CD14-positive monocyte (primary cell): ENCODE data around the gene MDN1. TPM values are rescaled to one million over a fixed set of nuclear protein-coding genes. Genes with fewer than 3 reads are reported as not detected.

Experiments used
- DNase-seq, 3 donors: peaks; one replicate each; pipeline ENCODE4 v3.0.0-alpha.2; 2011 to 2022
- H2AFZ ChIP-seq: 2 replicates; pipeline ENCODE4 v1.6.0; 2012; ENCODE audit warnings: mild to moderate bottlenecking, low read depth, low read length, inconsistent platforms; ENCODE audit not compliant: insufficient read depth, poor library complexity, severe bottlenecking
- H3K27ac ChIP-seq, 2 donors: 1 replicate in 1 of 2; 2 replicates in 1 of 2; pipeline ENCODE4 v1.5.1; 2012 to 2013; ENCODE audit warnings: low read length in 2 of 2, control low read depth in 1 of 2, inconsistent platforms in 1 of 2, low read depth in 1 of 2, mild to moderate bottlenecking in 1 of 2
- H3K27me3 ChIP-seq, 2 donors: one replicate each; pipeline versions ENCODE4 v1.6.0 to v1.6.1; 2011 to 2013; ENCODE audit warnings: low read length in 2 of 2; ENCODE audit not compliant: control insufficient read depth in 2 of 2, insufficient read depth in 2 of 2
- H3K36me3 ChIP-seq, 2 donors: replicated peaks in 1 of 2; 1 replicate in 1 of 2; 2 replicates in 1 of 2; pipeline versions ENCODE4 v1.5.1 to v1.6.1; 2012 to 2013; ENCODE audit warnings: low read length in 2 of 2, control low read depth in 1 of 2, inconsistent platforms in 1 of 2, mild to moderate bottlenecking in 1 of 2; ENCODE audit not compliant: insufficient read depth in 2 of 2, control insufficient read depth in 1 of 2
- H3K4me1 ChIP-seq, 2 donors: 1 replicate in 1 of 2; 2 replicates in 1 of 2; pipeline versions ENCODE4 v1.5.1 to v1.6.1; 2012 to 2013; ENCODE audit warnings: low read length in 2 of 2, control low read depth in 1 of 2, inconsistent platforms in 1 of 2, mild to moderate bottlenecking in 1 of 2, moderate library complexity in 1 of 2; ENCODE audit not compliant: insufficient read depth in 2 of 2, control insufficient read depth in 1 of 2
- H3K4me2 ChIP-seq: replicated peaks from 2 replicates; pipeline ENCODE3; 2012; ENCODE audit warnings: low read length, moderate library complexity, mild to moderate bottlenecking; ENCODE audit not compliant: poor library complexity, severe bottlenecking; ENCODE audit errors: extremely low read depth
- H3K4me3 ChIP-seq, 3 experiments: fragments of 200-600 bp in 1 of 3; sonication (generic) in 1 of 3; replicated peaks in 1 of 3; 1 replicate in 2 of 3; 2 replicates in 1 of 3; pipeline ENCODE4 v1.5.1; 2011 to 2013; ENCODE audit warnings: low read length in 3 of 3, mild to moderate bottlenecking in 3 of 3, control low read depth in 2 of 3, low read depth in 2 of 3, inconsistent platforms in 1 of 3, moderate library complexity in 1 of 3
- H3K79me2 ChIP-seq: 2 replicates; pipeline ENCODE4 v1.6.0; 2012; ENCODE audit warnings: mild to moderate bottlenecking, control low read depth, inconsistent platforms, low read length, moderate library complexity; ENCODE audit not compliant: insufficient read depth
- H3K9ac ChIP-seq: 2 replicates; pipeline ENCODE4 v1.6.0; 2017; ENCODE audit warnings: low read length, mild to moderate bottlenecking; ENCODE audit not compliant: insufficient read depth, poor library complexity, severe bottlenecking
- H3K9me3 ChIP-seq, 2 donors: replicated peaks in 1 of 2; 1 replicate in 1 of 2; 2 replicates in 1 of 2; pipeline versions ENCODE4 v1.5.1 to v1.6.1; 2012 to 2013; ENCODE audit warnings: low read length in 2 of 2, control low read depth in 1 of 2; ENCODE audit not compliant: control insufficient read depth in 1 of 2, insufficient read depth in 1 of 2
- H4K20me1 ChIP-seq: 2 replicates; pipeline ENCODE4 v1.6.0; 2012; ENCODE audit warnings: mild to moderate bottlenecking, low read length, control low read depth, moderate library complexity; ENCODE audit not compliant: insufficient read depth
- H3K27ac Mint-ChIP-seq, 7 donors: one replicate each; pipeline ENCODE4 v1.8.0; 2020; ENCODE audit warnings: mild to moderate bottlenecking in 7 of 7, mixed read lengths in 7 of 7, moderate library complexity in 6 of 7, inconsistent platforms in 2 of 7
- H3K27me3 Mint-ChIP-seq, 3 donors: one replicate each; pipeline ENCODE4 v1.8.0; 2021 to 2022; ENCODE audit warnings: low read depth in 3 of 3, mild to moderate bottlenecking in 3 of 3, mixed read lengths in 3 of 3, moderate library complexity in 3 of 3, inconsistent platforms in 1 of 3
- H3K36me3 Mint-ChIP-seq, 2 donors: one replicate each; pipeline ENCODE4 v1.8.0; 2020; ENCODE audit warnings: mixed read lengths in 2 of 2, inconsistent platforms in 1 of 2, mild to moderate bottlenecking in 1 of 2
- H3K4me1 Mint-ChIP-seq: one replicate; pipeline ENCODE4 v1.8.0; 2020; ENCODE audit warnings: mild to moderate bottlenecking, mixed read lengths
- H3K4me3 Mint-ChIP-seq, 2 donors: one replicate each; pipeline ENCODE4 v1.8.0; 2020; ENCODE audit warnings: mild to moderate bottlenecking in 2 of 2, mixed read lengths in 2 of 2, moderate library complexity in 1 of 2
- H3K9me3 Mint-ChIP-seq, 7 donors: one replicate each; pipeline ENCODE4 v1.8.0; 2020 to 2022; ENCODE audit warnings: mixed read lengths in 7 of 7, mild to moderate bottlenecking in 6 of 7, moderate library complexity in 6 of 7, inconsistent platforms in 2 of 7
- CTCF ChIP-seq: fragments of 200-600 bp; IDR thresholded peaks from one replicate; pipeline ENCODE4 v1.8.0; 2022; ENCODE audit warnings: antibody characterized with exemption, mild to moderate bottlenecking
- WGBS: methylation state at CpG from one replicate; pipeline ENCODE4 v1.1.5; 2013; ENCODE audit warnings: missing lambda C conversion rate; ENCODE audit not compliant: insufficient coverage; 5-methylcytosine and 5-hydroxymethylcytosine counted together
- intact Hi-C, 2 donors: fragments of 100-400 bp; cut with micrococcal nuclease; formaldehyde crosslinking; loops; one replicate each; pipeline versions ENCODE4 v1.15.0 to v1.15.1; 2023
- polyA plus RNA-seq, 3 donors: library from polyadenylated mRNA; depleted of rRNA in 1 of 3; unstranded in 2 of 3; stranded (reverse) in 1 of 3; fragments of 300-500 nt in 2 of 3; fragments of >200 nt in 1 of 3; fragmentation: Illumina TruSeq in 2 of 3; gene quantifications; 1 replicate in 2 of 3; 2 replicates in 1 of 3; pipeline ENCODE4 v1.2.3, GENCODE V29; 2012 to 2021

MDN1 gene
- polyA plus RNA-seq, 3 donors = 0.61 to 6.6 (median 1.8) TPM

GRCh38 chr6:89619567-89619966 lies 200.0 kb downstream of the MDN1 start:
- Mint-ChIP-seq H3K4me1 (no peaks in the 10 kb centered on the region), H3K36me3 (no peaks in the 10 kb centered on the region), H3K27me3 (peaks cover 0 to 5% (median 0%) of the 10 kb centered on the region in 3 donors), H3K27ac (no peak overlapping the region), H3K9me3 (peaks cover 0 to 2% (median 0%) of the 10 kb centered on the region in 7 donors), H3K4me3 (no peak overlapping the region)
- Histone ChIP-seq H3K9me3 (no peaks in the 10 kb centered on the region), H3K9ac (no peak overlapping the region), H3K4me2 (no peak overlapping the region), H4K20me1 (no peaks in the 10 kb centered on the region), H3K4me1 (no peaks in the 10 kb centered on the region), H3K36me3 (no peaks in the 10 kb centered on the region), H3K79me2 (no peaks in the 10 kb centered on the region), H3K4me3 (no peak overlapping the region), H2AFZ (no peak overlapping the region), H3K27me3 (no peaks in the 10 kb centered on the region), H3K27ac (no peak overlapping the region)
- intact Hi-C loops = no loop called here
- no peak for TF ChIP-seq CTCF
- DNase-seq = no peak
- WGBS = 83% methylated on average over 1 of the region's 6 CpGs

- no peaks in the 10 kb centered on the region for H4K20me1 ChIP-seq
- H3K9me3 Mint-ChIP-seq = peaks cover 0 to 4% (median 0%) of the 10 kb centered on the region in 7 donors
- H3K36me3 ChIP-seq = no peaks in the 10 kb centered on the region
- no peak for DNase-seq
- no peaks in the 10 kb centered on the region for H3K4me1 ChIP-seq
- no peak overlapping the region for H3K27ac Mint-ChIP-seq
- no peaks in the 10 kb centered on the region for H3K36me3 Mint-ChIP-seq
- no peak overlapping the region for H3K9ac ChIP-seq
- peaks cover 0 to 5% (median 0%) of the 10 kb centered on the region in 3 donors for H3K27me3 Mint-ChIP-seq
- H3K4me3 ChIP-seq = no peak overlapping the region
- H3K27me3 ChIP-seq = no peaks in the 10 kb centered on the region
- no peaks in the 10 kb centered on the region for H3K79me2 ChIP-seq
- TF ChIP-seq CTCF = no peak
- H3K27ac ChIP-seq = no peak overlapping the region
- WGBS = 96% methylated on average over 4 of the region's 6 CpGs
- H3K4me3 Mint-ChIP-seq = no peak overlapping the region
- H3K9me3 ChIP-seq = no peaks in the 10 kb centered on the region
- H3K4me1 Mint-ChIP-seq = no peaks in the 10 kb centered on the region
- intact Hi-C loops = no loop called here
- H3K4me2 ChIP-seq = no peak overlapping the region
- H2AFZ ChIP-seq = no peak overlapping the region
Observed at GRCh38 chr6:89618026-89618425, 201.6 kb downstream of the MDN1 start.
